OCI-LY3 (cell line): Measurements from ENCODE around the gene RAD23A.

Source experiments
- CTCF ChIP-seq: fragments of 200-600, 300-600 bp; sonication (generic); IDR thresholded peaks from 2 replicates; pipeline ENCODE4 v1.5.1; 2014; ENCODE audit warnings: antibody characterized with exemption, low read length, low read depth
- EZH2phosphoT487 ChIP-seq: fragments of 200-600 bp; shearing (Covaris generic); IDR thresholded peaks from 2 replicates; pipeline ENCODE4 v1.6.1; 2018; ENCODE audit warnings: antibody characterized with exemption, mixed run types, low read depth

DNA sequence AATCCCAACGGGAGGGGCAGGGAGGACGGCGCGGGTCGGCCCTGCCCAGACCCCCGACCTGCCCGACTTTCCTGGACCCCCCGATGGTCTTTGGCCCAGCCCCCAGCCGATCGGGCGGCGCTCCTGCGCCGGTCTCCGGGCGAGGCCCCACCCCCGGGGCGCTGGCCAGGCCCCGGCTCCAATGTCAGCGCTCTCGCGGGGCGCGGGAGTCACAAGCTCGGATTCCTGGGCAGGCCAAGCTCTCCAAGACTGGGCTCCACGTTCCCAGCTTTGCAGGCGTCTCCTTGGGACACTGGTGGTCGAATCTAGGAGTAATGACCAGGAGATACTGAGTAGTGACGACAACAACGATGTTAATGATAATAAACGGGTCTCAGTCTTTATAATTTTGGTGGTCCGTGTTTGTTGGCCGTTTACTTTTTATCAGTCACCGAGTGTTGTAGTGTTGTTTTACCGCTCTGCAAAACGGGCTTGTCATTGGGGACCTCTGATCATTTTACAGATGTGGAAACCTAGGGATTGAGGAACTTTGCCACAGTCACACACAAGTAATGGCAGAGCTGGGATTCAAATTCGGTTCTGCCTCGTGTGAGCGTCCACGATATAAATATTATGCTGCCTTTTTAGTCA is 545 bp downstream of the RAD23A start:
- no peak for TF ChIP-seq CTCF
- no peak for TF ChIP-seq EZH2phosphoT487
